ENCODE measurements around the gene PKHD1. TPM values are rescaled to one million over a fixed set of nuclear protein-coding genes. Genes with fewer than 3 reads are reported as not detected.

The PKHD1 gene
- polyA plus RNA-seq, 1 of the 3 experiments (the other 2 are of a cell fraction) = not detected

DNA sequence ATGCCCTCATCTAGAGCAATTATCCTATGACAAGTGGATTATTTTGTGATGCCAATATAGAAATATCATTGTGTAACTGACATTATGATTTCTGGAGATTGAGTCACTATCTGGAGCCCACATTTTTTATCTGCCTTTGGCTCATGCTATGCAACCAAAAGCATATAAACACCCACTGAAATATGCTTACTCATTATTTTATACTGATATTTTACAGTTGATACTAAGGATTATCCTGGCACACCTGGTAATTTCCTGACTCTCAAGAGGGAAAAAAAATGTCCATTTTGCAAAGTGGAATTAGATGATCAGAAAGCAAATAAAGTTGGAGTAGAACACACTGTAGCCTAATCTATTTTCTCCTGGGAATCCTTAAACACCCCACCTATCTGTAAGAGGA, 154.5 kb downstream of the PKHD1 start:
- Histone ChIP-seq H3K4me2 (no peak overlapping the region), H3K9me3 (no peaks in the 10 kb centered on the region), H2AFZ (ENCODE audit: low read depth) (no peak overlapping the region), H3K4me3 (ENCODE audit: low read depth in 2 of 2, low read length in 1 of 2) (no peak overlapping the region), H3K36me3 (replicated peaks in 1 of 2; ENCODE audit: control insufficient read depth in 1 of 2, insufficient read depth in 2 of 2, low read length in 1 of 2) (no peaks in the 10 kb centered on the region), H3K27ac (ENCODE audit: low read depth in 2 of 2, low read length in 1 of 2) (no peak overlapping the region), H4K20me1 (ENCODE audit: insufficient read depth) (no peaks in the 10 kb centered on the region), H3K9me2 (no peaks in the 10 kb centered on the region), H3K4me1 (ENCODE audit: control insufficient read depth in 1 of 2, insufficient read depth in 2 of 2, low read depth in 1 of 2, low read length in 1 of 2) (no peaks in the 10 kb centered on the region; a peak in 1 of 4 replicates), H3K79me2 (ENCODE audit: insufficient read depth) (no peaks in the 10 kb centered on the region), H3K27me3 (ENCODE audit: insufficient read depth) (no peaks in the 10 kb centered on the region; the same call in 1 of the 2 replicates), H3K9ac (no peak overlapping the region), H3F3A (replicated peaks; ENCODE audit: insufficient read depth) (no peaks in the 10 kb centered on the region)
- no peak for DNase-seq
- ChIA-PET POLR2A (no interaction called here), CTCF (no interaction called here)
- TF ChIP-seq MEF2A (IDR thresholded peaks at IDR 0.05; ENCODE audit: borderline replicate concordance, low read depth) = no peak
- no peak for TF ChIP-seq YY1 (IDR thresholded peaks at IDR 0.05; ENCODE audit: low read depth)
- TF ChIP-seq TCF12 (IDR thresholded peaks at IDR 0.05) = no peak
- TF ChIP-seq EP300 (IDR thresholded peaks at IDR 0.05; ENCODE audit: borderline replicate concordance in 1 of 2, low read depth in 1 of 2, low read length in 1 of 2) = no peak
- TF ChIP-seq, protein P1, sequence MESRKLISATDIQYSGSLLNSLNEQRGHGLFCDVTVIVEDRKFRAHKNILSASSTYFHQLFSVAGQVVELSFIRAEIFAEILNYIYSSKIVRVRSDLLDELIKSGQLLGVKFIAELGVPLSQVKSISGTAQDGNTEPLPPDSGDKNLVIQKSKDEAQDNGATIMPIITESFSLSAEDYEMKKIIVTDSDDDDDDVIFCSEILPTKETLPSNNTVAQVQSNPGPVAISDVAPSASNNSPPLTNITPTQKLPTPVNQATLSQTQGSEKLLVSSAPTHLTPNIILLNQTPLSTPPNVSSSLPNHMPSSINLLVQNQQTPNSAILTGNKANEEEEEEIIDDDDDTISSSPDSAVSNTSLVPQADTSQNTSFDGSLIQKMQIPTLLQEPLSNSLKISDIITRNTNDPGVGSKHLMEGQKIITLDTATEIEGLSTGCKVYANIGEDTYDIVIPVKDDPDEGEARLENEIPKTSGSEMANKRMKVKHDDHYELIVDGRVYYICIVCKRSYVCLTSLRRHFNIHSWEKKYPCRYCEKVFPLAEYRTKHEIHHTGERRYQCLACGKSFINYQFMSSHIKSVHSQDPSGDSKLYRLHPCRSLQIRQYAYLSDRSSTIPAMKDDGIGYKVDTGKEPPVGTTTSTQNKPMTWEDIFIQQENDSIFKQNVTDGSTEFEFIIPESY (IDR thresholded peaks at IDR 0.05; ENCODE audit: borderline replicate concordance, low read depth) = no peak
- TF ChIP-seq GATA2 (CRISPR knock-in tag; IDR thresholded peaks at IDR 0.05) = no peak
- TF ChIP-seq, protein P2, sequence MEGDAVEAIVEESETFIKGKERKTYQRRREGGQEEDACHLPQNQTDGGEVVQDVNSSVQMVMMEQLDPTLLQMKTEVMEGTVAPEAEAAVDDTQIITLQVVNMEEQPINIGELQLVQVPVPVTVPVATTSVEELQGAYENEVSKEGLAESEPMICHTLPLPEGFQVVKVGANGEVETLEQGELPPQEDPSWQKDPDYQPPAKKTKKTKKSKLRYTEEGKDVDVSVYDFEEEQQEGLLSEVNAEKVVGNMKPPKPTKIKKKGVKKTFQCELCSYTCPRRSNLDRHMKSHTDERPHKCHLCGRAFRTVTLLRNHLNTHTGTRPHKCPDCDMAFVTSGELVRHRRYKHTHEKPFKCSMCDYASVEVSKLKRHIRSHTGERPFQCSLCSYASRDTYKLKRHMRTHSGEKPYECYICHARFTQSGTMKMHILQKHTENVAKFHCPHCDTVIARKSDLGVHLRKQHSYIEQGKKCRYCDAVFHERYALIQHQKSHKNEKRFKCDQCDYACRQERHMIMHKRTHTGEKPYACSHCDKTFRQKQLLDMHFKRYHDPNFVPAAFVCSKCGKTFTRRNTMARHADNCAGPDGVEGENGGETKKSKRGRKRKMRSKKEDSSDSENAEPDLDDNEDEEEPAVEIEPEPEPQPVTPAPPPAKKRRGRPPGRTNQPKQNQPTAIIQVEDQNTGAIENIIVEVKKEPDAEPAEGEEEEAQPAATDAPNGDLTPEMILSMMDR (IDR thresholded peaks at IDR 0.05) = no peak
- TF ChIP-seq ELF1 (IDR thresholded peaks at IDR 0.05) = no peak
- no peak for TF ChIP-seq NRF1 (IDR thresholded peaks at IDR 0.05; ENCODE audit: low read depth, low read length)
- TF ChIP-seq CHD2 (IDR thresholded peaks at IDR 0.05; ENCODE audit: low read length, partially characterized antibody) = no peak

DNA sequence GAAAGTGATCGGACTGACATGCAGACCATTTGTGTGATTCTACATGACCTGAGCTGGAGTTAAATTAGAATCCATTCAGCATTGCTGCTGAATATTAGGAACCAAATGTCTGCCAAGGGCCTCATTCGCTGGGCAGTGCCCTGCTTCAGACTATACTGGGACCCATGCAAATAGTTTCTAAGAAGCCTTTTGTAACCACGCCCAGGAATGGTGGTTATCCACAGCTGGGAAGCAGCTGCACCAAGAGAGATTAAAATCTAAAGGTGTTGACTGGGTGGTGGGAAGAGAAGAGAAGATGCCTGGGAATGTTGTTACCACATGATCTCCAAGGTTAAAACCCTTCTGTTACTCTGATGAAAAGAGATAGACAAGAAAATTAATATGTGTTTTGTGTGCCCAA, 156.8 kb downstream of the PKHD1 start:
- TF ChIP-seq TCF12 (IDR thresholded peaks at IDR 0.05) = no peak
- TF ChIP-seq SMC3 (IDR thresholded peaks at IDR 0.05; ENCODE audit: low read depth, low read length) = no peak
- no peak for TF ChIP-seq CHD2 (IDR thresholded peaks at IDR 0.05; ENCODE audit: low read length, partially characterized antibody)
- TF ChIP-seq YY1 (IDR thresholded peaks at IDR 0.05; ENCODE audit: low read depth) = no peak
- TF ChIP-seq RXRA (IDR thresholded peaks at IDR 0.05; ENCODE audit: borderline replicate concordance, low read depth) = no peak
- no peak for TF ChIP-seq FOXJ3 (CRISPR knock-in tag; IDR thresholded peaks at IDR 0.05)
- Histone ChIP-seq H3K36me3 (replicated peaks in 1 of 2; ENCODE audit: control insufficient read depth in 1 of 2, insufficient read depth in 2 of 2, low read length in 1 of 2) (no peaks in the 10 kb centered on the region), H3K27me3 (ENCODE audit: insufficient read depth) (no peaks in the 10 kb centered on the region; the same call in 1 of the 2 replicates), H3K4me1 (ENCODE audit: control insufficient read depth in 1 of 2, insufficient read depth in 2 of 2, low read depth in 1 of 2, low read length in 1 of 2) (peaks cover 0 to 2% of the 10 kb centered on the region in 2 experiments; a peak in 1 of 4 replicates), H4K20me1 (ENCODE audit: insufficient read depth) (no peaks in the 10 kb centered on the region), H3K9me3 (no peaks in the 10 kb centered on the region), H3F3A (replicated peaks; ENCODE audit: insufficient read depth) (no peaks in the 10 kb centered on the region), H3K27ac (ENCODE audit: low read depth in 2 of 2, low read length in 1 of 2) (no peak overlapping the region), H3K9ac (no peak overlapping the region), H2AFZ (ENCODE audit: low read depth) (no peak overlapping the region), H3K4me2 (no peak overlapping the region), H3K9me2 (no peaks in the 10 kb centered on the region), H3K79me2 (ENCODE audit: insufficient read depth) (no peaks in the 10 kb centered on the region), H3K4me3 (ENCODE audit: low read depth in 2 of 2, low read length in 1 of 2) (no peak overlapping the region)
- POLR2A ChIA-PET = no interaction called here
- 30% methylated on average over 3 of the region's 3 CpGs for WGBS (ENCODE audit: low lambda C conversion rate)
- CTCF ChIA-PET = no interaction called here
- DNase-seq = no peak

All from SK-N-SH (cell line).